ENCODE results near the gene NAV2. TPM values are rescaled to one million over a fixed set of nuclear protein-coding genes. Genes with fewer than 3 reads are reported as not detected.

NAV2 gene
- polyA plus RNA-seq, 3 donors: not detected

- Histone ChIP-seq H3K9me3 (replicated peaks in 1 of 2; ENCODE audit: control insufficient read depth in 1 of 2, insufficient read depth in 1 of 2, low read length in 2 of 2) (peaks cover 0 to 25% of the 10 kb centered on the region in 2 donors), H2AFZ (ENCODE audit: insufficient read depth, low read depth, low read length, poor library complexity, severe bottlenecking) (peak overlapping the region; percentile 98), H3K36me3 (replicated peaks in 1 of 2; ENCODE audit: control insufficient read depth in 1 of 2, insufficient read depth in 2 of 2, low read length in 2 of 2) (no peaks in the 10 kb centered on the region), H3K4me2 (replicated peaks; ENCODE audit: extremely low read depth, low read length, poor library complexity, severe bottlenecking) (peak overlapping the region; percentile 94), H3K27me3 (ENCODE audit: control insufficient read depth in 2 of 2, insufficient read depth in 2 of 2, low read length in 2 of 2) (peaks cover 31 to 39% of the 10 kb centered on the region in 2 donors), H3K4me1 (ENCODE audit: control insufficient read depth in 1 of 2, insufficient read depth in 2 of 2, low read length in 2 of 2) (peaks cover 26 to 33% of the 10 kb centered on the region in 2 donors), H3K79me2 (ENCODE audit: insufficient read depth, low read length) (no peaks in the 10 kb centered on the region), H4K20me1 (ENCODE audit: insufficient read depth, low read length) (no peaks in the 10 kb centered on the region), H3K4me3 (replicated peaks in 1 of 3; ENCODE audit: low read depth in 2 of 3, low read length in 3 of 3) (peak overlapping the region; percentile 51 to 90 (median 69)), H3K9ac (ENCODE audit: insufficient read depth, low read length, poor library complexity, severe bottlenecking) (peak overlapping the region; percentile 73), H3K27ac (ENCODE audit: low read depth in 1 of 2, low read length in 2 of 2) (peak overlapping the region; percentile 33 to 71)
- peaks cover 6 to 7% of the 10 kb centered on the region in 2 donors for H3K36me3 Mint-ChIP-seq
- WGBS (ENCODE audit: insufficient coverage): 2% methylated on average over 8 of the region's 16 CpGs
- peaks cover 0 to 22% (median 11%) of the 10 kb centered on the region in 7 donors for H3K9me3 Mint-ChIP-seq
- peak overlapping the region; percentile 67 to 91 (median 83) for H3K27ac Mint-ChIP-seq
- intact Hi-C loops (cut with micrococcal nuclease): no loop called here
- peaks cover 34 to 47% (median 38%) of the 10 kb centered on the region in 3 donors for H3K27me3 Mint-ChIP-seq (ENCODE audit: low read depth in 3 of 3)
- H3K4me3 Mint-ChIP-seq: peak overlapping the region; percentile 96 to 98
- H3K4me1 Mint-ChIP-seq: peaks cover 31% of the 10 kb centered on the region
- DNase-seq: no peak
- TF ChIP-seq, protein P1, sequence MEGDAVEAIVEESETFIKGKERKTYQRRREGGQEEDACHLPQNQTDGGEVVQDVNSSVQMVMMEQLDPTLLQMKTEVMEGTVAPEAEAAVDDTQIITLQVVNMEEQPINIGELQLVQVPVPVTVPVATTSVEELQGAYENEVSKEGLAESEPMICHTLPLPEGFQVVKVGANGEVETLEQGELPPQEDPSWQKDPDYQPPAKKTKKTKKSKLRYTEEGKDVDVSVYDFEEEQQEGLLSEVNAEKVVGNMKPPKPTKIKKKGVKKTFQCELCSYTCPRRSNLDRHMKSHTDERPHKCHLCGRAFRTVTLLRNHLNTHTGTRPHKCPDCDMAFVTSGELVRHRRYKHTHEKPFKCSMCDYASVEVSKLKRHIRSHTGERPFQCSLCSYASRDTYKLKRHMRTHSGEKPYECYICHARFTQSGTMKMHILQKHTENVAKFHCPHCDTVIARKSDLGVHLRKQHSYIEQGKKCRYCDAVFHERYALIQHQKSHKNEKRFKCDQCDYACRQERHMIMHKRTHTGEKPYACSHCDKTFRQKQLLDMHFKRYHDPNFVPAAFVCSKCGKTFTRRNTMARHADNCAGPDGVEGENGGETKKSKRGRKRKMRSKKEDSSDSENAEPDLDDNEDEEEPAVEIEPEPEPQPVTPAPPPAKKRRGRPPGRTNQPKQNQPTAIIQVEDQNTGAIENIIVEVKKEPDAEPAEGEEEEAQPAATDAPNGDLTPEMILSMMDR (IDR thresholded peaks at IDR 0.05): no peak
These were observed 741 bp upstream of the NAV2 start for GRCh38 chr11:19711911-19712280.

GRCh38 chr11:19713196-19714021 lies 772 bp downstream of the NAV2 start:
- Mint-ChIP-seq H3K36me3 (peaks cover 6 to 7% of the 10 kb centered on the region in 2 donors), H3K27me3 (ENCODE audit: low read depth in 3 of 3) (peaks cover 34 to 55% (median 41%) of the 10 kb centered on the region in 3 donors), H3K27ac (peak overlapping the region in 1 of 7 donors; percentile 46), H3K4me1 (peaks cover 31% of the 10 kb centered on the region), H3K9me3 (peaks cover 0 to 22% (median 11%) of the 10 kb centered on the region in 7 donors), H3K4me3 (peak overlapping the region; percentile 86 to 97)
- H3K79me2 ChIP-seq (ENCODE audit: insufficient read depth, low read length): no peaks in the 10 kb centered on the region
- H3K27me3 ChIP-seq (ENCODE audit: control insufficient read depth in 2 of 2, insufficient read depth in 2 of 2, low read length in 2 of 2): peaks cover 31 to 41% of the 10 kb centered on the region in 2 donors
- peak overlapping the region; percentile 15 for H3K9ac ChIP-seq (ENCODE audit: insufficient read depth, low read length, poor library complexity, severe bottlenecking)
- H3K36me3 ChIP-seq (replicated peaks in 1 of 2; ENCODE audit: control insufficient read depth in 1 of 2, insufficient read depth in 2 of 2, low read length in 2 of 2): no peaks in the 10 kb centered on the region
- DNase-seq: no peak
- H3K4me2 ChIP-seq (replicated peaks; ENCODE audit: extremely low read depth, low read length, poor library complexity, severe bottlenecking): peak overlapping the region; percentile 94
- intact Hi-C loops (cut with micrococcal nuclease): no loop called here
- no peaks in the 10 kb centered on the region for H4K20me1 ChIP-seq (ENCODE audit: insufficient read depth, low read length)
- H3K9me3 ChIP-seq (replicated peaks in 1 of 2; ENCODE audit: control insufficient read depth in 1 of 2, insufficient read depth in 1 of 2, low read length in 2 of 2): peaks cover 0 to 25% of the 10 kb centered on the region in 2 donors
- H3K27ac ChIP-seq (ENCODE audit: low read depth in 1 of 2, low read length in 2 of 2): no peak overlapping the region
- WGBS (ENCODE audit: insufficient coverage): under 1% methylated on average over 62 of the region's 63 CpGs
- TF ChIP-seq, protein P1 (IDR thresholded peaks at IDR 0.05): no peak
- H2AFZ ChIP-seq (ENCODE audit: insufficient read depth, low read depth, low read length, poor library complexity, severe bottlenecking): peak overlapping the region; percentile 98
- H3K4me1 ChIP-seq (ENCODE audit: control insufficient read depth in 1 of 2, insufficient read depth in 2 of 2, low read length in 2 of 2): peaks cover 26 to 33% of the 10 kb centered on the region in 2 donors
- peak overlapping the region; percentile 42 to 90 (median 45) for H3K4me3 ChIP-seq (replicated peaks in 1 of 3; ENCODE audit: low read depth in 2 of 3, low read length in 3 of 3)

Data from CD14-positive monocyte (primary cell).